ENCODE results near the gene FKBP1A.
A peak's percentile ranks its signal among the peaks of the same experiment; 100 is the strongest.

The FKBP1A gene

GRCh38 chr20:1333462-1334369 is 59.1 kb downstream of the FKBP1A start:
- no peak for DNase-seq

DNA sequence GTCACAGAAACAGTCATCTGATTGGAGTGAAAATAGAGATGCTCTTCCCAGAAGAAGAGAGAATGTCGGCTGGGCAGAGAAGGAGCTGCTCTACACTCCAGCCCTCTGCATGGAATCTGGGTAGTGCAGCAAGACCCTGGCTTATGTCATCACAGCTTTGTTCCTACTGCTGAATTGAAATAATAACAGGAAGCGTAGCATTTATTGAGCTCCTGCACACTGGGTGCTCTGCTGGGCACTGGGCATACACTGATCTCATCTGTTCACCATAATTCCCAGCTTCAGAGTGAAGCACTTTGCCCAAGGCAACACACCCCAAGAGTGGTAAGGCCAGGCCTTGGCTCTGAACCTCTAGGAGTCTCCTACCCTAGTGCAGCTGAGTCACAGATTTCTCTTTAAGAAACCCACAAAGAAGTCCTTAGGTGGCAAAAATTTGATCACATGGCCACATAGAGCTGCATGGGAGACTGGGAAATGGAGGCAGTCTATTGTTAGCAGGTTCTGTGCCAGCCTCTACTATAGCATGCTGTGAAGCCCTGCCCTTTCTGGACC is 60.0 kb downstream of the FKBP1A start:
- no peak for DNase-seq

GRCh38 chr20:1331801-1332453 is 60.9 kb downstream of the FKBP1A start:
- DNase-seq, result no peak

GRCh38 chr20:1331101-1331500 is 61.8 kb downstream of the FKBP1A start:
- no peak for DNase-seq

DNA sequence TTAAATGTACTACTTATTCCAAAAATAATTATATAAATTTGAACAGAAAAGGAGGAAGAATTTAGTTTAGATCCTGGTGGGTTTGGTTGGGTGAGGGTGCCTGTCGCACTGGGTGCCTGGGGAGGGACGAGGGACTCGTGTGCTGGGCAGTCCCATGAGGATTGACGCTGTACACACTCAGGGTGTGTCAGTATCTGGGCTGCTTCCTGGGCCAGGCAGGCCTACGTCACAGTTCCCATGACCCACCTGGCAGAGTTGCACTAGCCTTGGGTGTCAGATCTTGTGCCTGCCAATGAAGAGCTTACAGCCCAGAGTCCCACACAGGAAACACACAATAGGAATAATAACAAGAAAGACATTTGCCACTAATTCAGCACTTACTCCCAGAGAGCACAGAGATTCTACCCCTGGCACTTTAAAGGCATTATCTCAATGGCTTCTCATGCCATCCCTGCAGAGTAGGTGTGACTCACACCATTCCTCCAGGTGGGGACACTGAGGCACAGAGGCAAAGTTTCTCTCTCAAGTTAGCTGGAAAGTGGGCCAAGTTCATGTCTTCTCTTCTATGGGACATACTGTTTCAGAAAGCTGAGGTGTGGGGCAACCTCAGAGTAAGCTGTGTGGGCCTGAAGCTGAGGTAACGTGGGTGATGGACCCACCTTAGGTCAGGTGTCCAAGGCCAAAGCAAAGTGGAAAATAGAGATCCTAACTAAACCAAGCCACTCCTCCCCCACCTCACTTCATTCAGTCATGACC is 62.6 kb downstream of the FKBP1A start:
- peak in 18 of 51 donors; percentile 10 to 67 (median 36) for DNase-seq

DNA sequence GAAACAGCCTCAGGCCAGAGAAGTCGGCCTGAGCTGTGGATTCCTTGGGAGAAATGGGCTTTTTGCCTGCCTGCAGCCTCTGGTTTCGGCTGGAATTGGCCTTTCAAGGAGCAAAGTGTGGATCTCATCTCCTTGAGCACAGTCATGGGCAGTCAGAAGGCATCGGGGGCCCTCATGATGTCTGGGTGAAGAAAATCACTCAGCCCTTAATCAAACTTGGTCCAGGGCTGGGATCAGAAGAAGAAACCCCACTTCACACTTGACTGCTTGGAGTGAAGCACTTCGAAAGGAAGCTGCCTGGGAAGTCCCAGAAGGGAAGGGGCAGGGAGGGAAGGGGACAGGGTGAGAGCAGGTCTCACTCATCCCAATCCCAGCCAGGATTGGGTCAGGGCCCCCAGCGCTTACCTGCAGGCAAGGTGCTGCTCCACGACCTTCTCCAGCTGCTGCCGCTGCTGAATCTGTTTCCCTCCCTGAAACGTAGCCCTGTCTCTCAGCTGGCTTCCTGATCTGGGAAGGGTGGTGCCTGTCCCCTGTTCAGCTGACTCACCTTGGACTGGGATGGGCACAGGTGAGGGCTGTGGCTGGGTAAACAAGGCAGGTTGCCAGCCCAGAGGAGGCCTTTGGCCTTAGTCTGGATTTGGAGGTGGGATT is 64.0 kb downstream of the FKBP1A start, which contains the start of gene SDCBP2:
SDCBP2 (minus strand) TSS at position 460 of the 651 bp plus-strand sequence. CDS start 8,723 bp downstream, outside the sequence.
- DNase-seq, result no peak

DNA sequence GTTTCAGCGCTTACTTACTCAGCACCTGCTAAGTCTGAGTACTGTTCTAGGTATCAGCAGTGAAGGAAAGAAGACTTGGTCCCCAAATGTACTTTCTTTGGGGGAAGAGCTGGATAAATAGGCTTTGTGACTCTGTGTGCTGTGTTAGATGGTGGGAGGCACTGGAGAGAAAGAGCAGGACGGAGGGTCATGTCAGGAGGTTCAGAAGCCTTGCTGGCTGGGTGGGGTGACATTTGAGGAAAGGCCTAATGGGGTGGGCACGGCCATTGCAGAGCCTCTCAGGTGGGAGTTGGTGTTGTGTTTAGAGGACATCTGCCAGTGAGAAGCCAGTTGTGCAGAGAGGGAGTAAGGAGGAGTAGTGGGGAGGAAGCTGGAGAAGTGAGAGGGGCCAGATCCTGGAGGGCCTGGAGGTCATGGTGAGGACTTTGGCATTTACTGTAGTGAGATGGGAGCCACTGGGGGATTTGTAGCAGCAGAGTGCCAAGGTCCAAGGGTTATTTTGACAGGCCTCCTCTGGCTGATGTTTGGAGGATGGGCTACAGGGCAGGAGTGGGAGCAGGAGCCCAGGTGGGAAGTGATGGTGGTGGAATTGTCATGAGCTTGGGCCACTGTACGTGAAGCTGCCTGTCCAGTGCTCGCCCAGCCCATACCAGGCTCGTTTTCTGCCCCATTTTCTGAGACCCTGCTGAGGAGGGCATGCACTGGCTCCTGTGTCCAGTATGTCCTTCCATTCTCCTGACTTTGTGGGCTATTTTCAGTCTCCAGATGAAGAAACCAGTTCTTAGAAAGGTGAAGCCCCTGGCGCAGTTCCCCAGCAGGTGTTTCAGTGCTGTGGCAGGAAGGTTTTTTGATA is 64.8 kb downstream of the FKBP1A start:
- no peak for DNase-seq

- peak in 2 of 51 donors; percentile 50 to 69 for DNase-seq
Observed at GRCh38 chr20:1327241-1327653, 65.6 kb downstream of the FKBP1A start.

DNA sequence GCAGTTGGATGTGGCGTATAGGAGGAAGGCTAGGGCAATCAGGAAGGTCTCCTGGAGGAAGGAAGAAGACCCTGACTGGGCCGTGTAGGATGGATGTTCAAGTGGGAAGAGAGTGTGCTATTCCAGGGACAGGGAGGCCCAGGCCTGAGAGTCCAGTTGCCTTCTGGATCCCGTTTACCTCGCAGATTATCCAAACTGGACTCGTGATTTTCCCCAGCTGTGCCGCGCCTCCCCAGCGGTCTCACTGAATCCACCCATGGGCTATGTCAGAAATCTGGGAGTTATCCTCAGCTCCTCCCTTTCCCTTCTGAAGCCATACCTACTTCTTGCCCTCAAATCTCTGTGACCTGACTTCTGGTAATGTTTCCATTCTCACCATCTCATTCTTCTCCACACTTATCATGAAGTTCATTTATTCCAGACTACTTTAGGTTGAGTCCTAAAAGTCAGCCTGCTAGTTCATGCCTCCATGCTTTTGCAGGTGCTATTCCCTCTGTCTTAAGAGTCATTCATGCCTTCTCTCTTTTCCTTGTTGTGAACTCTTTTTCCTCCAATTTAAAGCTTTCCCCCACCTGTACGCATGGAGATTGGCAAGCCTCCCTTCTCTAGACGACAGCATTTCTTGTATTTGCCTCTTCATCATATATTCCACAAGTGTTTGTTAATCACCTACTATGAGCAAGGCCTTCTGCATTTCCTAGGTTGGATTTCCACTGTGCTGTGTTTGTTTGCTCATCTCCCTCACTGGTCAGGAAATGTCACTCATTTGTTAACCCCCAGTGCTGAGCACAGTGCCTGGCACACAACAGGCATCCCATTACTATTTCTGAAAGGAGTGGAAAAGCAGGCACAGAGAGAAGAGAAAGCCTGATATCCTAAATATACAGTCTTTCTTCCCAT is 66.6 kb downstream of the FKBP1A start:
- peak in 2 of 51 donors; percentile 38 to 40 for DNase-seq

DNA sequence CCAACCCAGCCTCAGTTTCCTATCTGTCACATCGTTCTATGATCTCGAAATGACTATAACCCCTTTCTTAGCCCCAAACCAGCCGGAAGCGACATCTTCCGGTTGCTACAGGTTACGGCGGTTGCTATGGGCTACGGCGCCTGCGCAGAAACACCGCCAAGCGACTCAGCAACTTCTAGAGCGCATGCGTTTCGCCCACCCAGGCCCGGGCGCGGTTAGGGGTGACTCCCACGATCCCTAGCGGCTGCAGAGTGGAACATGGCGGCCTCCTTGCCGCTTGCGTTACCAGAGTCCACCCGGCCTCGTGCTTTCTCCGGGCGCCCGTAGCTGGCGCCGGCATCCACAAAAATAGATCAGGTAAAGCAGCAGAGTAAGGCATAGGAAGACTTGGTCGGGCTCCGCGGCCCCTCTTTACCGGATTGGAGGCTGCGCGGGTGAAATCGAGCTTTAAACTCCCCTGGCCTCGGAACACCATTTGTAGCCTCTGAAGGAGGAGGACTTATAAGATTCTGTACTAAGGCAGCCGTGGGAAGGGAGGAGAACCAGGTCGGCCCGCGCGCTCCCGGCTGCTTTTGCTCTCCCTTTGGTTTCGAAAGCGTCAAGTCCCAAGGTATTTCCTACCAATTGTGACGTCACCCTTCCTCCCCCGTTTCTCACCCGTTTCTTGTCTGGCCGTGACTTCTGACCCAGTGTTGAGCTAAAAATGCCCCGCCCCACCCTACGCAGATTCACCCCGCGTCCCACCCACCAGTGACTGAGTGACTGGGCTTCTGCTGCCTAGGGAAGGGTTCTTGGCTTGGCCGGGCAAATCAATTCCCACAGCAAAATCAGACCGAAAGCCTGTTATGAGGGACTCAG is 67.5 kb downstream of the FKBP1A start:
- peak; percentile 68 to 97 (median 92) for DNase-seq

GRCh38 chr20:1324598-1325172 is 68.2 kb downstream of the FKBP1A start:
- peak in 1 of 51 donors; percentile 61 for DNase-seq

DNA sequence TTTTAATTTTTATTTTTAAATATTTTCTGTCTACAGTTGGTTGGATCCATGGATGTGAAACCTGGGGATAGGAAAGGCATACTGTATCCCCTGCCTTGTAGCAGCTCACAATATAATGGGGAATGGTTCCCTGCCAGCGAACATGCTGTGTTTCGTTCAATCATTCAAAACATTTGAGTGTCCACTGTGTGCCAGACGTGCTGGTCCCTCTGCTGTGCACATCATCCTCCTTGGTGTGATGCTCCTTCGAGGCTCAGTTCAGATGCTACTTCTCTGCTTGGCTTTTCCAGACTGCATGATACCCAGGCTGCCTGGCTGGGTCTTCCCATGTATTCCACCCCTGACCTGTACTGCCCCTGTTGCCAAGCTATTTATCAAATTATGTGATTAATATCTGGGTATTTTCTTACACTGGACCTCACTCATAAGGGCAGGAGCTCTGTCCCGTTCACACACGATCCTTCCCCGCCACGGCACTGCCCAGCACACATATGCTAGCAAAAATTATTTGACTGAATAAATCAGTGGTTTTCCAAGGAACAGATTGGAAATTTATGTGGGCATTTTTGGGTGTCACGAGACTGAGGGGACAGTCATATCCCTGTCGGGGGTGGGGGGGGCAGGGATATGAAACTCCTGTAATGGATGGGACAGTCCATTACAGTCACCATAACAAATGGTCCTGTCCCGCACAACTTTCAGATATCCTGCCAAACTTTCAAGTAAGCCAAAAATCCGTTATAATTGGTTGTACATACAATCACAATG is 68.8 kb downstream of the FKBP1A start:
- DNase-seq, result no peak

DNA sequence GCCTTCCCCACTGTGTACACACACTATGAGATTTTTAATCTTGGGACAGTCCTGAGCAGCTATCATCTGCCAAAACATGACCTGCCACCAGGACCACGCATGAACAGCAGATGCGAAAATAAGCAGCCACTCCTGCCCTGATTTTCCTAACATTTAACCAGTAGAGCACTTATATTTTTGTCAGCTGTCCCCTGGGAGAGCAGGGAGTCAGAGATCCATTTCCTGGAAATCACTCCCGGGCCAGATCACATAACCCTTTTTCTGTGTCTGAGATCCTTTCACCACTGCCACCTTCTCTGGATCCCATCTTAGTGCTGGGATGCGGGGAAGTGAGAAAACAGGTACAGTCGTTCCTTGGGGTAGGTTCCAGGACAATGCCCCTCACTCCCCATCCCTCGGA is 69.6 kb downstream of the FKBP1A start:
- DNase-seq, result no peak

DNA sequence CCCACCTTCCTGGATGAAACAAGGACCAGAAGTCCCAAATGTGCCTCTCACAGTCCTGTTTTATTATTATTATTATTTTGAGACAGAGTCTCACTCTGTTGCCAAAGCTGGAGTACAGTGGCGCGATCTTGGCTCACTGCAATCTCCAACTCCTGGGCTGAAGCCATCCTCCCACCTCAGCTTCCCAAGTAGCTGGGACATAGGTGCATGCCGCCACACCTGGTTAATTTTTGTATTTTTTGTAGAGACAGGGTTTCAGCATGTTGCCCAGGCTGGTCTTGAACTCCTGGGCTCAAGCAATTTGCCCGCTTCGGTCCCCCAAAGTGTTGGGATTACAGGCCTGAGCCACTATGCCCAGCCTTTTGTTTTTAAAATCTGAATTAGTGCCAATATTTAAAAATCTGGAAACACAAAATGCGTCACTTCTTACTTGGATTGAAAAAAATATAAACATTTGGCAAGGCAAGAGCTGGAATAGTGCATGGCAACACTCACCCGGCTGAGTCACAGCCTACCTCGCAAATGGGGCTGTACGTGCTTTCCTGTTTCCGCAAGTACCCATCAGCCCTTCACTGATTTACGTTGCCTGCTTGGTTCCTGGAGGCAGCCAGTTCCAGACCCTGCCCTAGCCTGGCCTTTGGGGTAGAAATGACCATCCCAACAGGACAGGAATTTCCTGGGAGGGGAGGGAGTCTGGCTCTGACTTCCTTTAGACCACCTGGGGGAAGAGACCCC is 70.2 kb downstream of the FKBP1A start:
- no peak for DNase-seq

- no peak for DNase-seq
Observed at GRCh38 chr20:1321654-1321939, 71.3 kb downstream of the FKBP1A start.
